ENCODE data around the gene ETV3L.

The ETV3L gene

DNA sequence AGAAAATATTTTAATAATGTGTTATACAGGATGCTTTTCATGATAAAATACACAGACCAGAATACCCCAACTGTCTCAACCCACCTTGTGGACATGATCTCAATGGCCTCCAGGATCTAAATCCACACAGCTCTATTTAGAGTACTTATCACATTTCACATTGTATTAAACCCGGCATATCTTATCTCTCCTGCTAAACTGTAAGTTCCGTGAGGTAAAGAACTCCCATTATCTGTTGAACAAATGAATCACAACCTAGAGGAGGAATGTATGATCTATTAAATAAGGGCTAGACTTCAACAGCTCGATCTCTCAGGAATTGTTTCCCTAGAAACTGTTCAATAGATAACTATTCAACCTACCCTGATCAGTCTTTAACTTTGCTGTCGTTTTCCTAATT is 31.7 kb upstream of the ETV3L start:
- Histone ChIP-seq H3K4me3 (ENCODE audit: insufficient read length, low read depth) (no peak overlapping the region), H3K9ac (ENCODE audit: insufficient read length, low read depth) (no peak overlapping the region), H3K9me3 (ENCODE audit: insufficient read depth, low read length) (no peaks in the 10 kb centered on the region), H3K4me1 (ENCODE audit: insufficient read depth, insufficient read length) (peaks cover 4% of the 10 kb centered on the region), H3K27me3 (ENCODE audit: insufficient read depth, insufficient read length) (no peaks in the 10 kb centered on the region), H3K36me3 (ENCODE audit: insufficient read depth, insufficient read length, low read length) (peaks cover 96% of the 10 kb centered on the region)
- no peak for TF ChIP-seq YY1 (IDR thresholded peaks at IDR 0.05; ENCODE audit: insufficient read depth, insufficient read length)
- TF ChIP-seq SUZ12 (IDR thresholded peaks at IDR 0.05; ENCODE audit: extremely low read depth, insufficient read depth, insufficient read length) = no peak
- no peak for TF ChIP-seq ZNF274 (IDR thresholded peaks at IDR 0.05; ENCODE audit: low read depth, low read length)
- no peak for DNase-seq (ENCODE audit: low read depth, low spot score)

DNA sequence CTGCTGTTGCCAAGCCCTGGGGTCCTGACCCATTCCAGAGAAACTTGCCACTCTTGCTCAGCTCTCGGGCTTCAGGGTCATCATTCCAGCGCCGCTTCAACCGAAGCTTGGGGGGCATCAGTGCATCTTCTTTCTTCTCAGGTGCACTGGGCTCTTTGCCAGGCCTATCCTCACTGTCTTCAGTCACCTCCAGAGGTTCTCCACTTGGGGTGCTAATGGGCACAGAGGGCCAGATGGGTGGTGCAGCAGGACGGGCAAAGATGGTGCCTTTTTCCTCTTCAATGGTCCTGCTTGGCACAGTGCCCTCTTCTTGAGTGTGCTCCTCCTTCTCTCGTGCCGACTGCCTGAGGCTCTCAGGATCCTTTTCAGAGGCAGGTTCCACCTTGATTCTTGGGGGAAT is 25.2 kb upstream of the ETV3L start:
- no peaks in the 10 kb centered on the region for H3K4me1 ChIP-seq (ENCODE audit: insufficient read depth, insufficient read length)
- no peak overlapping the region for H3K9ac ChIP-seq (ENCODE audit: insufficient read length, low read depth)
- DNase-seq (ENCODE audit: low read depth, low spot score) = no peak
- no peak overlapping the region for H3K4me3 ChIP-seq (ENCODE audit: insufficient read length, low read depth)
- peaks cover 82% of the 10 kb centered on the region for H3K36me3 ChIP-seq (ENCODE audit: insufficient read depth, insufficient read length, low read length)
- H3K27me3 ChIP-seq (ENCODE audit: insufficient read depth, insufficient read length) = no peaks in the 10 kb centered on the region
- TF ChIP-seq ZNF274 (IDR thresholded peaks at IDR 0.05; ENCODE audit: low read depth, low read length) = no peak
- no peak for TF ChIP-seq YY1 (IDR thresholded peaks at IDR 0.05; ENCODE audit: insufficient read depth, insufficient read length)
- no peak for TF ChIP-seq SUZ12 (IDR thresholded peaks at IDR 0.05; ENCODE audit: extremely low read depth, insufficient read depth, insufficient read length)
- no peaks in the 10 kb centered on the region for H3K9me3 ChIP-seq (ENCODE audit: insufficient read depth, low read length)

DNA sequence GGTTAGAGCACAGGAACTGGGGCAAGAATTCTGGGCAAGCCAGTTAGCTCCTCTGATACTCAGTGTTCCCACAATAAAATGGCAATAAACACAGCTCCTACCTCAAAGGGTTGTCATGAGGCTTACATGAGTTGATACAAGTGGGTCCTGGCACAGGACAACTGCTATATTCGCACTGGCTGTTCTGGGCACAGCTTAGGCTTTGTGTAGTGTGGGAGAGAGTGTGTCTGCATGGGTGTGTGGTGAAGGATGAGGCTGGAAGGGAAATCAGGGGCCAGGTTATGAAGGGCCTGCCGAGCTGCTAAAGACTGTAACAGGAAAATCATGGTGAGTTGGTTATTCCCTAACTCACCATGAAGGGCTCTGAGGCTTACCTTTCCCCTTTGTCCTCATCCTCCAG is 19.8 kb upstream of the ETV3L start:
- H3K27me3 ChIP-seq (ENCODE audit: insufficient read depth, insufficient read length) = no peaks in the 10 kb centered on the region
- H3K4me3 ChIP-seq (ENCODE audit: insufficient read length, low read depth) = no peak overlapping the region
- H3K9ac ChIP-seq (ENCODE audit: insufficient read length, low read depth) = no peak overlapping the region
- H3K9me3 ChIP-seq (ENCODE audit: insufficient read depth, low read length) = no peaks in the 10 kb centered on the region
- DNase-seq (ENCODE audit: low read depth, low spot score) = no peak
- peaks cover 18% of the 10 kb centered on the region for H3K4me1 ChIP-seq (ENCODE audit: insufficient read depth, insufficient read length)
- no peak for TF ChIP-seq ZNF274 (IDR thresholded peaks at IDR 0.05; ENCODE audit: low read depth, low read length)
- H3K36me3 ChIP-seq (ENCODE audit: insufficient read depth, insufficient read length, low read length) = peaks cover 32% of the 10 kb centered on the region

DNA sequence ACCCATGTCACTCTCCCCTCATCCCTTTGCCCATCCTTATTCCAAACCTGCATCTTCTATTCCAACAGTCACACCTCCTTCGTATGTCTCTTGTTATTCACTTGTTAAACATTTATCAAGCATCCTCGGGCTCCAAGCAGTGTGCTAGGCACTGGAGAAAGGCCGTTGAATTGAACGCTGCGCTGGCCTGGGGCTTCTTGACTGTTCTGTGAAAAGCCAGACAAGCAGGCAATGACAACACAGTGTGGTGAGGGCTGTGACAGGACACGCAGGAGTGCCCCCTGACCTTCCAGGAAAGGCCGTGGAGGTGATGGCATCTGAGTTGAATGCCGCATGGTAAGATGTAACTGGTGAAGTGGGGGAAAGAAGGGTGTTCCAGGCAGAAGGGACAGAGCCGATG is 19.4 kb upstream of the ETV3L start:
- H3K4me1 ChIP-seq (ENCODE audit: insufficient read depth, insufficient read length) = peaks cover 22% of the 10 kb centered on the region
- H3K4me3 ChIP-seq (ENCODE audit: insufficient read length, low read depth) = no peak overlapping the region
- TF ChIP-seq SUZ12 (IDR thresholded peaks at IDR 0.05; ENCODE audit: extremely low read depth, insufficient read depth, insufficient read length) (no peak), YY1 (IDR thresholded peaks at IDR 0.05; ENCODE audit: insufficient read depth, insufficient read length) (no peak), ZNF274 (IDR thresholded peaks at IDR 0.05; ENCODE audit: low read depth, low read length) (no peak)

DNA sequence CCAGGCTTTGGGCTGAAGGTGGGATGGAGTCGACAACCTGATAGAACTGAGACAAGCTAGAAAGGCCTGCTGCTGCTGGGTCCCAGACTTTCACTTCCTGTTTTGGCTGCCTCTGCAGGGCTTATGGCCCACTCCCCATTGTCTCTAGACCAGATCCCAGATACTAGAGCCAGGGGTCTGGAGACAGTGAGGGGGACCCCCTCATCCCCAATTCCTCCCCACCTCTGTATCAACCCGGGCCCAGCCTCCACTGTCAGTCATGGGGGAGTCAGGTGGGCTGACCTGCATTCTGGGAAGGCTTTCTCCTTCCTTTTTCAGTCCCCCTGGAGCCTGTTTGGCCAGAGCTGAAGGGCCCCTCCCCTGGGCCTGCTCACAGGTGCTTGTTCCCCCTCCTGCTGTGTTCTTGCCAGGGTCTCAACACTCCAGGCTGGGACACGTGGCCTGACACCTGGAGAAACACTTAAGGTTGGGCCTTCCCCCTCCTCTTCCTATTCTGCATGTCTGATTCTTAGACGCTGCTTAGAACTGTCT is 18.0 kb upstream of the ETV3L start:
- no peak for TF ChIP-seq SUZ12 (IDR thresholded peaks at IDR 0.05; ENCODE audit: extremely low read depth, insufficient read depth, insufficient read length)
- no peak for TF ChIP-seq ZNF274 (IDR thresholded peaks at IDR 0.05; ENCODE audit: low read depth, low read length)
- no peak for TF ChIP-seq YY1 (IDR thresholded peaks at IDR 0.05; ENCODE audit: insufficient read depth, insufficient read length)
- Histone ChIP-seq H3K9ac (ENCODE audit: insufficient read length, low read depth) (no peak overlapping the region), H3K4me1 (ENCODE audit: insufficient read depth, insufficient read length) (peaks cover 32% of the 10 kb centered on the region), H3K36me3 (ENCODE audit: insufficient read depth, insufficient read length, low read length) (peaks cover 13% of the 10 kb centered on the region), H3K9me3 (ENCODE audit: insufficient read depth, low read length) (no peaks in the 10 kb centered on the region), H3K27me3 (ENCODE audit: insufficient read depth, insufficient read length) (no peaks in the 10 kb centered on the region), H3K4me3 (ENCODE audit: insufficient read length, low read depth) (no peak overlapping the region)
- no peak for DNase-seq (ENCODE audit: low read depth, low spot score)

More for the DNA sequence above, 19.4 kb upstream of the ETV3L start:
- H3K27me3 ChIP-seq (ENCODE audit: insufficient read depth, insufficient read length) = no peaks in the 10 kb centered on the region
- no peak overlapping the region for H3K9ac ChIP-seq (ENCODE audit: insufficient read length, low read depth)
- H3K9me3 ChIP-seq (ENCODE audit: insufficient read depth, low read length) = no peaks in the 10 kb centered on the region
- no peak for DNase-seq (ENCODE audit: low read depth, low spot score)
- peaks cover 27% of the 10 kb centered on the region for H3K36me3 ChIP-seq (ENCODE audit: insufficient read depth, insufficient read length, low read length)

DNA sequence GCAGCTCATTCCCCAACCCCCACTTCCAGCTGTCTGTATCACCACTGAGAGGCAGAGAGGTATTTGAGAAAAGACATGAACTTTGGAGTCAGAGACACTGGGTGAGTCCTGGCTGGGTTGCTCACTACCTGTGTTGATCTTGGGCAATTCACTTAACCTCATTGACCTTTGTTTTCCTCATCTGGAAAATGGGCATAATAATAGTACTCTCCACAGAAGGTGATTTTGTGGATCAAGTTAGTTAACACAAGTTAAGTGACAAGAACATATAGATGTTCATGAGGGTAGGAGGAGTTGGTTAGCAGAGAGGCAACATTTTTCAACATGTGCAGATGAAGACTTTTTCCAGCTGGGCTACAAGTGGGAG is 17.1 kb upstream of the ETV3L start:
- H3K4me1 ChIP-seq (ENCODE audit: insufficient read depth, insufficient read length) = peaks cover 39% of the 10 kb centered on the region
- H3K27me3 ChIP-seq (ENCODE audit: insufficient read depth, insufficient read length) = no peaks in the 10 kb centered on the region
- no peak for TF ChIP-seq ZNF274 (IDR thresholded peaks at IDR 0.05; ENCODE audit: low read depth, low read length)
- TF ChIP-seq YY1 (IDR thresholded peaks at IDR 0.05; ENCODE audit: insufficient read depth, insufficient read length) = no peak
- TF ChIP-seq SUZ12 (IDR thresholded peaks at IDR 0.05; ENCODE audit: extremely low read depth, insufficient read depth, insufficient read length) = no peak
- H3K4me3 ChIP-seq (ENCODE audit: insufficient read length, low read depth) = no peak overlapping the region
- no peaks in the 10 kb centered on the region for H3K9me3 ChIP-seq (ENCODE audit: insufficient read depth, low read length)
- DNase-seq (ENCODE audit: low read depth, low spot score) = no peak
- no peak overlapping the region for H3K9ac ChIP-seq (ENCODE audit: insufficient read length, low read depth)
- peaks cover 6% of the 10 kb centered on the region for H3K36me3 ChIP-seq (ENCODE audit: insufficient read depth, insufficient read length, low read length)

DNA sequence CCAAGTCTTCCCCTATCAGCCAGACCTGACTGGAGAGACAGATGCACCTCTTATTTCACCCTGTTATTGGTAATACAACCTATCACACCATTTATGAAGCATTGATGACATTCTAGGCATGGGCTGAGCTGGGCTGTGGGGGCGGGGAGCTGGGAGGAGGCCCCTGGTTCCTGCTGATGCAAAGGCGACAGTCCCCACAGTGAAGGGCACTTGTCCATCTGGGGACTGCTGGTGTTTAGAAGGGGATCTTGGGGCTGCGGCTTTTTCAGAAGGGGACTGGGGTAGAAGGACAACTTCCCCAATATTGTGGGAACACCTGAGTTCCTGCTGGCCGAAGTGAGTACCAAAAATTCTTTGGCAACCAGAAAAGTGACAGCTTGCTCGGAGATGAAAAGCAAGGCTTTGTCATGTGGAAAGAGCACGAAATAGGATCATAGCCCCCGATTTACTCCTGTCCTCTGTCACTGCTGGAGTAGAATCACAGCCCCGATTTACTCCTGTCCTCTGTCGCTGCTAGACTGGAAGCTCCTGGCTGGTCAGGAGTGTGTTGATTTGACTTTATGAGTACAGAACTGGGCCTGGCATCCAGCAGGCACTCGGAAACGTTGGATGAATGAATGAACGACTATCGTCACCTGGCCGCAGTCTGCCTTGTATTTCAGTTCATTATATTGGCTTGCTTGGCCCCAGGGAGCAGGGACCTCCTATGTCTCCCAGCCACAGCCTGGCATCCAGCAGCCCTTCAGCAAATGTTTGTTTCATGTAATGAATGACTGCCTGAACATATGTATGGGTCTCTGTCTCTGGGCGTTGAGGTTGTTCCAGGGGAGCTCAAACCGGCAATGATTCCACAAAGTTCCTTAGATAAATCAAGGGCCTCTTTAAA is 16.5 kb upstream of the ETV3L start:
- Histone ChIP-seq H3K9me3 (ENCODE audit: insufficient read depth, low read length) (no peaks in the 10 kb centered on the region), H3K36me3 (ENCODE audit: insufficient read depth, insufficient read length, low read length) (no peaks in the 10 kb centered on the region), H3K4me3 (ENCODE audit: insufficient read length, low read depth) (no peak overlapping the region), H3K9ac (ENCODE audit: insufficient read length, low read depth) (no peak overlapping the region), H3K27me3 (ENCODE audit: insufficient read depth, insufficient read length) (no peaks in the 10 kb centered on the region), H3K4me1 (ENCODE audit: insufficient read depth, insufficient read length) (peaks cover 43% of the 10 kb centered on the region)
- TF ChIP-seq YY1 (IDR thresholded peaks at IDR 0.05; ENCODE audit: insufficient read depth, insufficient read length) (no peak), ZNF274 (IDR thresholded peaks at IDR 0.05; ENCODE audit: low read depth, low read length) (no peak), SUZ12 (IDR thresholded peaks at IDR 0.05; ENCODE audit: extremely low read depth, insufficient read depth, insufficient read length) (no peak)
- DNase-seq (ENCODE audit: low read depth, low spot score) = no peak

Data from NT2/D1 (cell line).